K562 (cell line): Measurements from ENCODE around the gene ENTPD8. TPM values are rescaled to one million over a fixed set of nuclear protein-coding genes. Genes with fewer than 3 reads are reported as not detected.

Experiments
- ATAC-seq: fragments of 200-7000 bp; cut with Tn5 transposase; 3 replicates; pipeline ENCODE4 v1.9.1; 2020; ENCODE audit warnings: moderate library complexity
- BruUV-seq: library from RNA; stranded (reverse); fragments of 400-500 nt; replicated peaks from 2 replicates; lab custom pipeline; 2021; lab: Mats Ljungman, UMichigan
- CTCF ChIA-PET: fragments of 300-600 bp; formaldehyde crosslinking; extraction: SDS; loops from one replicate; lab custom pipeline; 2021; ENCODE audit warnings: low intra/inter-chr PET ratio; lab: Yijun Ruan, JAX
- POLR2A ChIA-PET: fragments of 300-600, 350-650 bp; sonication (Branson Sonifier 250); formaldehyde crosslinking; extraction: SDS; loops from one replicate; lab custom pipeline; 2021; ENCODE audit warnings: antibody characterized with exemption, inconsistent platforms; lab: Yijun Ruan, JAX
- DNase-seq, 4 experiments: peaks; one replicate each; pipeline versions ENCODE4 v3.0.0 to v3.0.0-alpha.2; 2011 to 2018; ENCODE audit warnings: low spot score in 3 of 4, mixed read lengths in 3 of 4; ENCODE audit errors: extremely low read depth in 1 of 4
- FAIRE-seq: peaks from 2 replicates; lab custom pipeline; 2011; peaks lifted over from hg19 to GRCh38; lab: Jason Lieb, UNC
- H2AFZ ChIP-seq: 2 replicates; pipeline ENCODE4 v1.6.0; 2011; ENCODE audit warnings: low read depth, low read length, control low read depth, inconsistent platforms
- H3K27ac ChIP-seq: fragments of 200-600 bp; 3 replicates; pipeline ENCODE4 v1.8.0; 2011; ENCODE audit warnings: low read depth, mild to moderate bottlenecking, control low read depth, inconsistent platforms, low read length, moderate library complexity, mixed read lengths; ENCODE audit errors: extremely low read depth
- H3K27me3 ChIP-seq, 2 experiments: fragments of 300-600 bp in 1 of 2; 2 replicates in 1 of 2; 3 replicates in 1 of 2; pipeline versions ENCODE4 v1.6.0 to v1.8.0; 2011; ENCODE audit warnings: inconsistent platforms in 2 of 2, low read length in 2 of 2, mild to moderate bottlenecking in 1 of 2, mixed read lengths in 1 of 2, moderate library complexity in 1 of 2; ENCODE audit not compliant: control insufficient read depth in 2 of 2, insufficient read depth in 2 of 2
- H3K36me3 ChIP-seq: fragments of 300-600 bp; 3 replicates; pipeline ENCODE4 v1.8.0; 2011; ENCODE audit warnings: mild to moderate bottlenecking, low read length, inconsistent platforms; ENCODE audit not compliant: control insufficient read depth, insufficient read depth
- H3K4me1 ChIP-seq, 2 experiments: fragments of 200-600 bp in 1 of 2; replicated peaks in 1 of 2; 2 replicates in 1 of 2; 3 replicates in 1 of 2; pipeline versions ENCODE4 v1.5.1 to v1.8.0; 2011; ENCODE audit warnings: inconsistent platforms in 2 of 2, low read length in 2 of 2, mild to moderate bottlenecking in 1 of 2, mixed read lengths in 1 of 2, moderate library complexity in 1 of 2; ENCODE audit not compliant: control insufficient read depth in 2 of 2, insufficient read depth in 2 of 2
- H3K4me2 ChIP-seq: 2 replicates; pipeline ENCODE4 v1.6.1; 2011; ENCODE audit warnings: low read length, control low read depth, inconsistent platforms, mixed read lengths; ENCODE audit not compliant: insufficient read depth
- H3K4me3 ChIP-seq: fragments of 200-600 bp; sonication (generic), shearing (Covaris generic); 2 replicates; pipeline ENCODE4 v1.5.1; 2016; ENCODE audit warnings: control low read depth, inconsistent platforms
- H3K79me2 ChIP-seq: fragments of 200-600 bp; 3 replicates; pipeline ENCODE4 v1.8.0; 2011; ENCODE audit warnings: low read length, inconsistent platforms; ENCODE audit not compliant: control insufficient read depth, insufficient read depth
- H3K9ac ChIP-seq, 2 experiments: 2 replicates each; pipeline versions ENCODE4 v1.6.0 to v1.6.1; 2011; ENCODE audit warnings: low read depth in 2 of 2, low read length in 2 of 2, control low read depth in 1 of 2, inconsistent platforms in 1 of 2, mild to moderate bottlenecking in 1 of 2, mixed read lengths in 1 of 2; ENCODE audit not compliant: insufficient read depth in 1 of 2
- H3K9me1 ChIP-seq: one replicate; pipeline ENCODE4 v1.6.0; 2011; ENCODE audit warnings: inconsistent platforms, mild to moderate bottlenecking, low read length, moderate library complexity; ENCODE audit not compliant: control insufficient read depth, insufficient read depth
- H3K9me3 ChIP-seq: replicated peaks from 2 replicates; pipeline ENCODE4 v1.5.1; 2011; ENCODE audit warnings: low read depth, low read length, inconsistent platforms; ENCODE audit not compliant: control insufficient read depth, insufficient read depth
- H4K20me1 ChIP-seq: replicated peaks from 2 replicates; pipeline ENCODE4 v1.6.1; 2011; ENCODE audit warnings: low read length, inconsistent platforms, mixed read lengths; ENCODE audit not compliant: control insufficient read depth, insufficient read depth
- ADNP ChIP-seq: fragments of 200-800 bp; sonication (Bioruptor generic); IDR thresholded peaks from 2 replicates; pipeline ENCODE4 v1.6.1; 2016; ENCODE audit warnings: missing genetic modification characterization, missing compliant biosample characterization
- ARID1B ChIP-seq: fragments of 450-650 bp; IDR thresholded peaks from 2 replicates; pipeline ENCODE4 v1.6.1; 2016; ENCODE audit warnings: antibody characterized with exemption, mild to moderate bottlenecking, inconsistent platforms
- CBX8 ChIP-seq: fragments of 200-600 bp; sonication (generic); IDR thresholded peaks from 2 replicates; pipeline ENCODE4 v1.6.1; 2012; ENCODE audit warnings: borderline replicate concordance, mixed run types, low read depth, mild to moderate bottlenecking, moderate library complexity, mixed read lengths, low read length, control low read depth, inconsistent platforms; ENCODE audit not compliant: poor library complexity, severe bottlenecking; ENCODE audit errors: extremely low read depth
- ELF1 ChIP-seq: fragments of 200-800 bp; sonication (Bioruptor generic); IDR thresholded peaks from 2 replicates; pipeline ENCODE4 v1.6.1; 2016; ENCODE audit warnings: missing genetic modification characterization, missing compliant biosample characterization
- FOXJ3 ChIP-seq: sonication (generic); formaldehyde crosslinking; IDR thresholded peaks from 2 replicates; pipeline ENCODE4 v1.4.0; 2020; ENCODE audit warnings: mild to moderate bottlenecking, missing genetic modification reagents
- JUN ChIP-seq, 2 experiments: sonication (generic) in 1 of 2; formaldehyde crosslinking in 1 of 2; IDR thresholded peaks; 2 replicates each; pipeline versions ENCODE4 v1.6.1 to v1.8.0; 2012 to 2022; ENCODE audit warnings: borderline replicate concordance in 2 of 2, mild to moderate bottlenecking in 2 of 2, improper control_type of control experiment in 1 of 2, low read depth in 1 of 2, low read length in 1 of 2, missing genetic modification reagents in 1 of 2
- MAFF ChIP-seq: IDR thresholded peaks from 2 replicates; pipeline ENCODE4 v1.6.1; 2012; ENCODE audit warnings: low read length, improper control_type of control experiment
- TCFL5 ChIP-seq: fragments of 250-450 bp; sonication (Bioruptor Pico); conservative IDR thresholded peaks from 2 replicates; pipeline ENCODE4 v1.6.1; 2021; ENCODE audit warnings: mild to moderate bottlenecking, moderate library complexity, matching md5 sums
- THAP7 ChIP-seq: fragments of 250-450 bp; sonication (Bioruptor Pico); IDR thresholded peaks from 2 replicates; pipeline ENCODE4 v1.5.0; 2021
- TSC22D4 ChIP-seq: fragments of 450-650 bp; IDR thresholded peaks from 2 replicates; pipeline ENCODE4 v1.6.1; 2016; ENCODE audit warnings: missing genetic modification characterization, missing biosample characterization, control low read depth
- ZBTB5 ChIP-seq: fragments of 450-650 bp; IDR thresholded peaks from 2 replicates; pipeline ENCODE4 v1.6.1; 2017; ENCODE audit warnings: antibody characterized with exemption
- ZC3H4 ChIP-seq: sonication (generic); formaldehyde crosslinking; IDR thresholded peaks from 2 replicates; pipeline ENCODE4 v1.9.0; 2021; ENCODE audit warnings: missing genetic modification reagents, borderline replicate concordance
- ZFP1 ChIP-seq: fragments of 450-650 bp; formaldehyde crosslinking; IDR thresholded peaks from 2 replicates; pipeline ENCODE4 v1.4.0; 2020; ENCODE audit warnings: mild to moderate bottlenecking, mixed read lengths
- ZFX ChIP-seq: sonication (generic); formaldehyde crosslinking; IDR thresholded peaks from 2 replicates; pipeline ENCODE4 v1.8.0; 2022; ENCODE audit warnings: mild to moderate bottlenecking, missing genetic modification reagents, moderate library complexity
- WGBS: fragments of 100-300 bp; shearing (Covaris generic); methylation state at CpG from one replicate; pipeline ENCODE4 v1.1.6; 2016; ENCODE audit warnings: low coverage, mixed read lengths; ENCODE audit not compliant: insufficient coverage; ENCODE audit errors: missing lambda C conversion rate; 5-methylcytosine and 5-hydroxymethylcytosine counted together
- in situ Hi-C: fragments of 300-500 bp; cut with MboI; formaldehyde crosslinking; loops from 4 replicates; pipeline ENCODE4 v1.15.0; 2018; ENCODE audit warnings: inconsistent platforms, mixed read lengths
- intact Hi-C: fragments of 100-400 bp; cut with micrococcal nuclease; formaldehyde crosslinking; loops from 2 replicates; pipeline ENCODE4 v1.14.2; 2022
- polyA plus RNA-seq, 8 experiments: library from polyadenylated mRNA; depleted of rRNA in 4 of 8; stranded (reverse) in 5 of 8; unstranded in 3 of 8; fragments of >200 nt; fragmentation: Nextera tagmentation in 2 of 8; fragmentation: Illumina TruSeq in 1 of 8; extraction: Ambion mirVana in 2 of 8; extraction: Trizol in 1 of 8; gene quantifications; 2 replicates each; pipeline versions ENCODE4 v1.2.1 to v1.2.3, GENCODE V29; 2011 to 2014; ENCODE audit warnings: inconsistent platforms in 1 of 8, missing spikeins in 1 of 8
- total RNA-seq, 7 experiments: library from RNA; depleted of rRNA in 6 of 7; stranded (reverse); fragments of >200 nt in 6 of 7; fragmentation: Illumina TruSeq in 2 of 7; extraction: Trizol in 2 of 7; gene quantifications; 2 replicates each; pipeline versions ENCODE4 v1.2.1 to v1.2.3, GENCODE V29; 2011 to 2021; ENCODE audit warnings: low replicate concordance in 1 of 7
- TF ChIP-seq, protein P1 (sequence below): fragments of 450-650 bp; IDR thresholded peaks from 2 replicates; pipeline ENCODE4 v1.6.1; 2014; ENCODE audit warnings: low read depth, mild to moderate bottlenecking, moderate library complexity, borderline replicate concordance

ENTPD8 gene
- total and polyA plus RNA-seq, 9 of the 15 experiments (the other 6 are each of a cell fraction or from before 2014, with no cell fraction given) = 0.06 to 0.27 (median 0.19) TPM; not detected in 5

GRCh38 chr9:137416006-137416562 is 25.1 kb downstream of the ENTPD8 start (continued):
- TF ChIP-seq ZFX (CRISPR knock-in tag) = no peak
- TF ChIP-seq, all 486 proteins: peak for 0

DNA sequence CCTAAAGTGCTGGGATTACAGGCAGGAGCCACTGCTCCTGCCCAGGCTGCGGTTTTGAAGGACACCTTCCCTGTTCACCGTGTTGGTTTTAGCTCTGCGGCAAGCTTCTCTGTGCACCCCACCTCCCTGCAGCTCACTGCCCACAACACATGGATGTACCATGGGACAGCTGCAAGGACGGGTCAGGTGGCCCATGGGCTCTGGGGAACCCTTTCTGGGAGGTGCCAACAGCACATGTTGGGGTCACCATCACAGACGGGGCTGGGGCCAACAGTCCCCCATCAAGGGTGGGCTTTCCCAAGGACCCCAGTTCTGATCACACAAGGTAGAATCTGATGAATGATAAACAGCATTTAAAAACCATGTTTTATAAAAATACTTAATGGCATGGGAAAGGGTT is 25.7 kb downstream of the ENTPD8 start:
- in situ Hi-C loops (no loop called here), intact Hi-C loops (no loop called here)
- FAIRE-seq = no peak
- H3K4me2 ChIP-seq = no peak overlapping the region
- ATAC-seq = no peak
- H3K36me3 ChIP-seq = peaks cover 4% of the 10 kb centered on the region; the same call in 2 of the 3 replicates
- ChIA-PET CTCF (no interaction called here), POLR2A (no interaction called here)
- 89% methylated on average over 5 of the region's 5 CpGs for WGBS
- H3K4me1 ChIP-seq = peaks cover 20 to 59% of the 10 kb centered on the region in 2 experiments
- no peak overlapping the region for H2AFZ ChIP-seq
- DNase-seq = no peak
- no peaks in the 10 kb centered on the region for H3K27me3 ChIP-seq
- no peak for TF ChIP-seq THAP7 (CRISPR knock-in tag)
- no peak for TF ChIP-seq ELF1 (tag)
- TF ChIP-seq, protein P1, sequence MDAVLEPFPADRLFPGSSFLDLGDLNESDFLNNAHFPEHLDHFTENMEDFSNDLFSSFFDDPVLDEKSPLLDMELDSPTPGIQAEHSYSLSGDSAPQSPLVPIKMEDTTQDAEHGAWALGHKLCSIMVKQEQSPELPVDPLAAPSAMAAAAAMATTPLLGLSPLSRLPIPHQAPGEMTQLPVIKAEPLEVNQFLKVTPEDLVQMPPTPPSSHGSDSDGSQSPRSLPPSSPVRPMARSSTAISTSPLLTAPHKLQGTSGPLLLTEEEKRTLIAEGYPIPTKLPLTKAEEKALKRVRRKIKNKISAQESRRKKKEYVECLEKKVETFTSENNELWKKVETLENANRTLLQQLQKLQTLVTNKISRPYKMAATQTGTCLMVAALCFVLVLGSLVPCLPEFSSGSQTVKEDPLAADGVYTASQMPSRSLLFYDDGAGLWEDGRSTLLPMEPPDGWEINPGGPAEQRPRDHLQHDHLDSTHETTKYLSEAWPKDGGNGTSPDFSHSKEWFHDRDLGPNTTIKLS = no peak
- no peak for TF ChIP-seq JUN (IDR thresholded peaks at IDR 0.05; ENCODE audit: borderline replicate concordance, low read depth, low read length)
- TF ChIP-seq JUN (CRISPR knock-in tag; IDR thresholded peaks at IDR 0.05; ENCODE audit: borderline replicate concordance) = no peak
- no peak for TF ChIP-seq ARID1B
- TF ChIP-seq ADNP (tag) = no peak
- no peak for TF ChIP-seq FOXJ3
- TF ChIP-seq TSC22D4 (tag) = no peak
- no peak for TF ChIP-seq ZFP1 (CRISPR knock-in tag)
- no peak for TF ChIP-seq ZBTB5
- TF ChIP-seq TCFL5 (CRISPR knock-in tag) = no peak
- no peak for TF ChIP-seq MAFF
- no peak for TF ChIP-seq CBX8
- no peak for TF ChIP-seq ZC3H4 (CRISPR knock-in tag)
- no peaks in the 10 kb centered on the region for H3K9me3 ChIP-seq
- peaks cover 64% of the 10 kb centered on the region for H3K79me2 ChIP-seq
- no TSS peak for BruUV-seq
- H3K9ac ChIP-seq = no peak overlapping the region
- H3K27ac ChIP-seq = no peak overlapping the region
- no peak overlapping the region for H3K4me3 ChIP-seq
- H3K9me1 ChIP-seq = no peaks in the 10 kb centered on the region
- no peaks in the 10 kb centered on the region for H4K20me1 ChIP-seq
